ENCODE measurements around the gene SLC30A1. TPM values are rescaled to one million over a fixed set of nuclear protein-coding genes. Genes with fewer than 3 reads are reported as not detected.

SLC30A1 gene
- total and polyA plus RNA-seq, 2 of the 8 experiments (the other 6 are each of a cell fraction or from before 2014, with no cell fraction given), result 4.5 to 14.0 TPM

DNA sequence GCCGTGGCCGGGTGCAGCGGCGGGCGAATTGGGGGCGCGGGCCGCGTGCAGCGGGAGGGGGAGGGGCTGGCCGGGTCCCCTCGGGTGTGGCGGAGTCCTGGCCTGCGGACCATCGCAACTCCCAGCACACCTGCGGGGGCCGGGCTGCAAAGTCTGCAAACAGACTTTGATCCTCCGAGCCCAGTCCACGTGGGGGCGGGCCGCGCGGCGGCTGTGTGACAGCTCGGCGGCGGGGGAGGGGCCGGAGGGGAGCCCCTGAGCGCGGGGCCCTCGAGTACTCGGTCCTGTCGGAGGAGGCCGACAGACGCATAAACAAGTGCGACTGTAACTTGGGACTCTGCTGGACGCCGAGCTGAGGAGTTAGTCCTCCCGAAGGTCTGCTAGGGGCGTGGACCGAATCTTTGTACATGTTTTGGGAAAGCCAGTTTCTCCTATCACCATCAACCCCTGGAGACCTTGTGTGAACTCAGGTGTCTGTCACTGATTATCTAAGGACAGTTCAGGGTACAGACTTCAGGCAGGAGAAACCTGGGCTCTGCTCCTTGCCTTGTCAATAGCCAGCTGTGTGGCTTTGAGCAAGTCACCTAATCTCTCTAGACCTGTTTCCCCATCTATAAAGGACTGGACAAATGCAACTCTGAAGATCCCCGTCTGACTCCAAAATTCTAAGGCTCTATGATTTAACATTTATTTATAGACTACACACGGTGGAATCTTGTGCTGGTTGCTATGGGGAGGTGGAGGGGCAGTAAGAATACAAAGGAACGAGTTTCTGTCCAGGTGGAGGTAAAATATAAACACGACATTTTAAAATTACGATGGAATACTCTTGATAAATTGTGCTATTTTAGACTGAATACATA is 710 bp upstream of the SLC30A1 start (continued):
- TF ChIP-seq EP300 (IDR thresholded peaks at IDR 0.05; ENCODE audit: borderline replicate concordance in 1 of 2, low read depth in 2 of 2, low read length in 2 of 2) (no peak), ASH2L (IDR thresholded peaks at IDR 0.05; ENCODE audit: low read length) (peak; percentile 52)
- TF ChIP-seq, protein P1, sequence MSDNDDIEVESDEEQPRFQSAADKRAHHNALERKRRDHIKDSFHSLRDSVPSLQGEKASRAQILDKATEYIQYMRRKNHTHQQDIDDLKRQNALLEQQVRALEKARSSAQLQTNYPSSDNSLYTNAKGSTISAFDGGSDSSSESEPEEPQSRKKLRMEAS (IDR thresholded peaks at IDR 0.05), result peak; percentile 45
